Activated gamma-delta T cell treated with Interleukin-2 at 50 U/mL for 16 hours (primary cell): ENCODE data around the gene MAU2.
A peak's percentile ranks its signal among the peaks of the same experiment; 100 is the strongest.
"Not testable (repeated sequence)": the region's sequence is repeated elsewhere in the genome, so short reads cannot be mapped to it uniquely, and the experiment has no call there.

Experiments
- DNase-seq: peaks from one replicate; pipeline ENCODE4 v3.0.0-alpha.2; 2020

MAU2 gene

GRCh38 chr19:19347401-19348110 lies 26.9 kb downstream of the MAU2 start:
- no peak for DNase-seq

GRCh38 chr19:19348266-19348665 lies 27.6 kb downstream of the MAU2 start:
- DNase-seq: no peak

GRCh38 chr19:19349365-19349764 lies 28.7 kb downstream of the MAU2 start:
- DNase-seq: no peak

- DNase-seq: not testable (repeated sequence)
Observed at GRCh38 chr19:19350756-19351155, 30.1 kb downstream of the MAU2 start.

- DNase-seq: no peak
Observed at GRCh38 chr19:19352823-19353222, 32.2 kb downstream of the MAU2 start.

GRCh38 chr19:19354007-19354406 lies 33.4 kb downstream of the MAU2 start:
- no peak for DNase-seq

GRCh38 chr19:19354932-19355331 lies 34.3 kb downstream of the MAU2 start:
- no peak for DNase-seq

GRCh38 chr19:19355606-19356139 lies 35.0 kb downstream of the MAU2 start:
- DNase-seq: no peak

GRCh38 chr19:19356500-19356899 lies 35.9 kb downstream of the MAU2 start:
- no peak for DNase-seq

GRCh38 chr19:19356901-19357566 lies 36.4 kb downstream of the MAU2 start:
- DNase-seq: no peak

GRCh38 chr19:19361075-19361594 lies 40.5 kb downstream of the MAU2 start:
- peak; percentile 66 for DNase-seq

- no peak for DNase-seq
Observed at GRCh38 chr19:19362075-19362474, 41.4 kb downstream of the MAU2 start.

- DNase-seq: peak; percentile 65
Observed at GRCh38 chr19:19366434-19367396, 46.1 kb downstream of the MAU2 start.

GRCh38 chr19:19368087-19368486 lies 47.5 kb downstream of the MAU2 start:
- DNase-seq: no peak

GRCh38 chr19:19371059-19371458 lies 50.4 kb downstream of the MAU2 start:
- DNase-seq: no peak

- DNase-seq: peak; percentile 17
Observed at GRCh38 chr19:19372656-19373416, 52.2 kb downstream of the MAU2 start.

- no peak for DNase-seq
Observed at GRCh38 chr19:19379527-19379926, 58.9 kb downstream of the MAU2 start.

- DNase-seq: not testable (repeated sequence)
Observed at GRCh38 chr19:19380316-19380715, 59.7 kb downstream of the MAU2 start.

- no peak for DNase-seq
Observed at GRCh38 chr19:19381007-19381926, 60.6 kb downstream of the MAU2 start.

GRCh38 chr19:19382118-19382517 lies 61.5 kb downstream of the MAU2 start:
- no peak for DNase-seq

GRCh38 chr19:19384486-19384885 lies 63.9 kb downstream of the MAU2 start:
- no peak for DNase-seq
